ENCODE data around the gene NRP2. TPM values are rescaled to one million over a fixed set of nuclear protein-coding genes. Genes with fewer than 3 reads are reported as not detected.
A peak's percentile ranks its signal among the peaks of the same experiment; 100 is the strongest.

The NRP2 gene
- total and polyA plus RNA-seq, 2 of the 13 experiments (the other 11 are each of a cell fraction or from before 2014, with no cell fraction given), result 0.65 to 1.4 TPM

- TF ChIP-seq SKI (IDR thresholded peaks at IDR 0.05; ENCODE audit: partially characterized antibody), result peak; percentile 97
- no peak for TF ChIP-seq NBN (conservative IDR thresholded peaks at IDR 0.05)
- no peak for TF ChIP-seq PHF20 (CRISPR knock-in tag; IDR thresholded peaks at IDR 0.05)
- TF ChIP-seq ZSCAN29 (CRISPR knock-in tag; conservative IDR thresholded peaks at IDR 0.05), result 0 out of 2 replicates have a peak, but pooled peaks have one; percentile 59
- TF ChIP-seq, protein P1, sequence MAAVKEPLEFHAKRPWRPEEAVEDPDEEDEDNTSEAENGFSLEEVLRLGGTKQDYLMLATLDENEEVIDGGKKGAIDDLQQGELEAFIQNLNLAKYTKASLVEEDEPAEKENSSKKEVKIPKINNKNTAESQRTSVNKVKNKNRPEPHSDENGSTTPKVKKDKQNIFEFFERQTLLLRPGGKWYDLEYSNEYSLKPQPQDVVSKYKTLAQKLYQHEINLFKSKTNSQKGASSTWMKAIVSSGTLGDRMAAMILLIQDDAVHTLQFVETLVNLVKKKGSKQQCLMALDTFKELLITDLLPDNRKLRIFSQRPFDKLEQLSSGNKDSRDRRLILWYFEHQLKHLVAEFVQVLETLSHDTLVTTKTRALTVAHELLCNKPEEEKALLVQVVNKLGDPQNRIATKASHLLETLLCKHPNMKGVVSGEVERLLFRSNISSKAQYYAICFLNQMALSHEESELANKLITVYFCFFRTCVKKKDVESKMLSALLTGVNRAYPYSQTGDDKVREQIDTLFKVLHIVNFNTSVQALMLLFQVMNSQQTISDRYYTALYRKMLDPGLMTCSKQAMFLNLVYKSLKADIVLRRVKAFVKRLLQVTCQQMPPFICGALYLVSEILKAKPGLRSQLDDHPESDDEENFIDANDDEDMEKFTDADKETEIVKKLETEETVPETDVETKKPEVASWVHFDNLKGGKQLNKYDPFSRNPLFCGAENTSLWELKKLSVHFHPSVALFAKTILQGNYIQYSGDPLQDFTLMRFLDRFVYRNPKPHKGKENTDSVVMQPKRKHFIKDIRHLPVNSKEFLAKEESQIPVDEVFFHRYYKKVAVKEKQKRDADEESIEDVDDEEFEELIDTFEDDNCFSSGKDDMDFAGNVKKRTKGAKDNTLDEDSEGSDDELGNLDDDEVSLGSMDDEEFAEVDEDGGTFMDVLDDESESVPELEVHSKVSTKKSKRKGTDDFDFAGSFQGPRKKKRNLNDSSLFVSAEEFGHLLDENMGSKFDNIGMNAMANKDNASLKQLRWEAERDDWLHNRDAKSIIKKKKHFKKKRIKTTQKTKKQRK (IDR thresholded peaks at IDR 0.05; ENCODE audit: low read length), result no peak
- no peak for TF ChIP-seq ZNF280D (CRISPR knock-in tag; IDR thresholded peaks at IDR 0.05)
- TF ChIP-seq AGO2 (optimal IDR thresholded peaks at IDR 0.05; ENCODE audit: low read depth, low read length), result no peak
- peak; percentile 90 for TF ChIP-seq PAXIP1 (CRISPR knock-in tag; conservative IDR thresholded peaks at IDR 0.05)
- TF ChIP-seq ZSCAN20 (CRISPR knock-in tag; IDR thresholded peaks at IDR 0.05; ENCODE audit: borderline replicate concordance), result no peak; the same call in 1 of the 2 replicates
- TF ChIP-seq SMYD3 (CRISPR knock-in tag; IDR thresholded peaks at IDR 0.05), result no peak
- TF ChIP-seq HOXA9 (CRISPR knock-in tag; IDR thresholded peaks at IDR 0.05; ENCODE audit: borderline replicate concordance), result no peak
- TF ChIP-seq ETV5 (CRISPR knock-in tag; IDR thresholded peaks at IDR 0.05; ENCODE audit: borderline replicate concordance), result no peak
- no peak; the same call in 1 of the 2 replicates for TF ChIP-seq ZNF580 (CRISPR knock-in tag; IDR thresholded peaks at IDR 0.05; ENCODE audit: borderline replicate concordance, low read depth)
- TF ChIP-seq SPEN (CRISPR knock-in tag; IDR thresholded peaks at IDR 0.05; ENCODE audit: low read depth), result no peak
- no peak for TF ChIP-seq SP140L (CRISPR knock-in tag; IDR thresholded peaks at IDR 0.05; ENCODE audit: borderline replicate concordance)
- 0 out of 2 replicates have a peak, but pooled peaks have one; percentile 31 for TF ChIP-seq DMAP1 (CRISPR knock-in tag; IDR thresholded peaks at IDR 0.05)
Observed at GRCh38 chr2:205700331-205701132, 18.2 kb downstream of the NRP2 start (continued).
